ENCODE results near the gene FBXO42. TPM values are rescaled to one million over a fixed set of nuclear protein-coding genes. Genes with fewer than 3 reads are reported as not detected.

The FBXO42 gene
- total and polyA plus RNA-seq, 9 of the 15 experiments (the other 6 are each of a cell fraction or from before 2014, with no cell fraction given), result 7.2 to 24.8 (median 17.4) TPM

DNA sequence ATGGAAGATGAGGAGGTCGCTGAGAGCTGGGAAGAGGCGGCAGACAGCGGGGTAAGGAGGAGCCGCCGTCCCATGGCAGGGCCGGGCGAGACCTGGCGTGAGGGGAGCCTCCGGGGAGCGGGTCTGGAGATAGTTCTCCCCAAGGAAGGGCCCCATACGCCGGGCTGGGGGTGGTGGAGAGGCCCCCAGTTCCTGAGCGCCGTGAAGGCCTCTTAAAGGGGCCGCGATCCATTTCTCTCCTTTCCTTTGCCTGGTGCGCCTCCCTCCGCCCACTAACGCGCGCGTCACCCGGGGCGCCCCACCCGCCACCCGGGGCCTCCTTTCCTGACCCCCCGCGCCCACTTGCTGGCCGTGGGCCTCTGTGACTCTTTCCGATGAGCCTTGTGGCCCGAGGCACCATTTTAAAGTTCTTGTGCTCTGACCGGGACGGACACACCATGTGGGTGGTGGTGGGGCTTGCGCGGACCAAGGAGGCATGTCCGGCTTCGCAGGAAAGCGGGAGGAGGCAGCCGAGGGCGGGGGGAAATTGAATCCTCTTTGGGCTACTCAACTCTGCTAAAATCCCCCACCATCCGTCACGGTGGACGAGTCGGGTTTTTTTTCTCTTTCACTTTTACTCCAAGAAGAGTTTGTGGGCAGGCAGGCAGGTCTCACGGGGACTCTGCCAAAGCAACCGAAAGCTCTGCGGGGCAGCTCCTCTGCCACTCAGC lies 15.1 kb upstream of the FBXO42 start (continued):
- TF ChIP-seq, protein P1, sequence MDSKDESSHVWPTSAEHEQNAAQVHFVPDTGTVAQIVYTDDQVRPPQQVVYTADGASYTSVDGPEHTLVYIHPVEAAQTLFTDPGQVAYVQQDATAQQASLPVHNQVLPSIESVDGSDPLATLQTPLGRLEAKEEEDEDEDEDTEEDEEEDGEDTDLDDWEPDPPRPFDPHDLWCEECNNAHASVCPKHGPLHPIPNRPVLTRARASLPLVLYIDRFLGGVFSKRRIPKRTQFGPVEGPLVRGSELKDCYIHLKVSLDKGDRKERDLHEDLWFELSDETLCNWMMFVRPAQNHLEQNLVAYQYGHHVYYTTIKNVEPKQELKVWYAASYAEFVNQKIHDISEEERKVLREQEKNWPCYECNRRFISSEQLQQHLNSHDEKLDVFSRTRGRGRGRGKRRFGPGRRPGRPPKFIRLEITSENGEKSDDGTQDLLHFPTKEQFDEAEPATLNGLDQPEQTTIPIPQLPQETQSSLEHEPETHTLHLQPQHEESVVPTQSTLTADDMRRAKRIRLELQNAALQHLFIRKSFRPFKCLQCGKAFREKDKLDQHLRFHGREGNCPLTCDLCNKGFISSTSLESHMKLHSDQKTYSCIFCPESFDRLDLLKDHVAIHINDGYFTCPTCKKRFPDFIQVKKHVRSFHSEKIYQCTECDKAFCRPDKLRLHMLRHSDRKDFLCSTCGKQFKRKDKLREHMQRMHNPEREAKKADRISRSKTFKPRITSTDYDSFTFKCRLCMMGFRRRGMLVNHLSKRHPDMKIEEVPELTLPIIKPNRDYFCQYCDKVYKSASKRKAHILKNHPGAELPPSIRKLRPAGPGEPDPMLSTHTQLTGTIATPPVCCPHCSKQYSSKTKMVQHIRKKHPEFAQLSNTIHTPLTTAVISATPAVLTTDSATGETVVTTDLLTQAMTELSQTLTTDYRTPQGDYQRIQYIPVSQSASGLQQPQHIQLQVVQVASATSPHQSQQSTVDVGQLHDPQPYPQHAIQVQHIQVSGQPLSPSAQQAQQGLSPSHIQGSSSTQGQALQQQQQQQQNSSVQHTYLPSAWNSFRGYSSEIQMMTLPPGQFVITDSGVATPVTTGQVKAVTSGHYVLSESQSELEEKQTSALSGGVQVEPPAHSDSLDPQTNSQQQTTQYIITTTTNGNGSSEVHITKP (IDR thresholded peaks at IDR 0.05; ENCODE audit: partially characterized antibody), result peak; percentile 90
- no peak for TF ChIP-seq BMI1 (IDR thresholded peaks at IDR 0.05; ENCODE audit: low read length)
- TF ChIP-seq CC2D1A (IDR thresholded peaks at IDR 0.05), result peak; percentile 41; the same call in 1 of the 2 replicates
- no peak; the same call in 1 of the 2 replicates for TF ChIP-seq CTBP1 (IDR thresholded peaks at IDR 0.05; ENCODE audit: borderline replicate concordance)
- no peak for TF ChIP-seq RBM39 (optimal IDR thresholded peaks at IDR 0.05; ENCODE audit: low read depth, low read length)
- no peak for TF ChIP-seq HOXB6 (CRISPR knock-in tag; IDR thresholded peaks at IDR 0.05; ENCODE audit: borderline replicate concordance)
- TF ChIP-seq, protein P2, sequence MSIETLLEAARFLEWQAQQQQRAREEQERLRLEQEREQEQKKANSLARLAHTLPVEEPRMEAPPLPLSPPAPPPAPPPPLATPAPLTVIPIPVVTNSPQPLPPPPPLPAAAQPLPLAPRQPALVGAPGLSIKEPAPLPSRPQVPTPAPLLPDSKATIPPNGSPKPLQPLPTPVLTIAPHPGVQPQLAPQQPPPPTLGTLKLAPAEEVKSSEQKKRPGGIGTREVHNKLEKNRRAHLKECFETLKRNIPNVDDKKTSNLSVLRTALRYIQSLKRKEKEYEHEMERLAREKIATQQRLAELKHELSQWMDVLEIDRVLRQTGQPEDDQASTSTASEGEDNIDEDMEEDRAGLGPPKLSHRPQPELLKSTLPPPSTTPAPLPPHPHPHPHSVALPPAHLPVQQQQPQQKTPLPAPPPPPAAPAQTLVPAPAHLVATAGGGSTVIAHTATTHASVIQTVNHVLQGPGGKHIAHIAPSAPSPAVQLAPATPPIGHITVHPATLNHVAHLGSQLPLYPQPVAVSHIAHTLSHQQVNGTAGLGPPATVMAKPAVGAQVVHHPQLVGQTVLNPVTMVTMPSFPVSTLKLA (conservative IDR thresholded peaks at IDR 0.05), result peak; percentile 80 to 92; a peak in 3 of 4 replicates
- TF ChIP-seq PHB2 (IDR thresholded peaks at IDR 0.05; ENCODE audit: low read depth), result no peak
- TF ChIP-seq RBM15 (IDR thresholded peaks at IDR 0.05; ENCODE audit: insufficient read depth, low read length), result no peak
- no peak for TF ChIP-seq TAF15 (IDR thresholded peaks at IDR 0.05; ENCODE audit: low read depth, low read length)
- peak; percentile 56; the same call in 1 of the 2 replicates for TF ChIP-seq GTF2E2 (tag; IDR thresholded peaks at IDR 0.05)
- TF ChIP-seq, protein P3, sequence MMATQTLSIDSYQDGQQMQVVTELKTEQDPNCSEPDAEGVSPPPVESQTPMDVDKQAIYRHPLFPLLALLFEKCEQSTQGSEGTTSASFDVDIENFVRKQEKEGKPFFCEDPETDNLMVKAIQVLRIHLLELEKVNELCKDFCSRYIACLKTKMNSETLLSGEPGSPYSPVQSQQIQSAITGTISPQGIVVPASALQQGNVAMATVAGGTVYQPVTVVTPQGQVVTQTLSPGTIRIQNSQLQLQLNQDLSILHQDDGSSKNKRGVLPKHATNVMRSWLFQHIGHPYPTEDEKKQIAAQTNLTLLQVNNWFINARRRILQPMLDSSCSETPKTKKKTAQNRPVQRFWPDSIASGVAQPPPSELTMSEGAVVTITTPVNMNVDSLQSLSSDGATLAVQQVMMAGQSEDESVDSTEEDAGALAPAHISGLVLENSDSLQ (IDR thresholded peaks at IDR 0.05), result peak; percentile 57; the same call in 1 of the 2 replicates
- TF ChIP-seq, protein P4, sequence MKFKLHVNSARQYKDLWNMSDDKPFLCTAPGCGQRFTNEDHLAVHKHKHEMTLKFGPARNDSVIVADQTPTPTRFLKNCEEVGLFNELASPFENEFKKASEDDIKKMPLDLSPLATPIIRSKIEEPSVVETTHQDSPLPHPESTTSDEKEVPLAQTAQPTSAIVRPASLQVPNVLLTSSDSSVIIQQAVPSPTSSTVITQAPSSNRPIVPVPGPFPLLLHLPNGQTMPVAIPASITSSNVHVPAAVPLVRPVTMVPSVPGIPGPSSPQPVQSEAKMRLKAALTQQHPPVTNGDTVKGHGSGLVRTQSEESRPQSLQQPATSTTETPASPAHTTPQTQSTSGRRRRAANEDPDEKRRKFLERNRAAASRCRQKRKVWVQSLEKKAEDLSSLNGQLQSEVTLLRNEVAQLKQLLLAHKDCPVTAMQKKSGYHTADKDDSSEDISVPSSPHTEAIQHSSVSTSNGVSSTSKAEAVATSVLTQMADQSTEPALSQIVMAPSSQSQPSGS (CRISPR knock-in tag; IDR thresholded peaks at IDR 0.05), result no peak
- TF ChIP-seq TEAD2 (tag; IDR thresholded peaks at IDR 0.05), result no peak
- no peak for TF ChIP-seq SETDB1 (IDR thresholded peaks at IDR 0.05; ENCODE audit: low read length)
- peak; percentile 54 for TF ChIP-seq RBM22 (IDR thresholded peaks at IDR 0.05; ENCODE audit: low read depth, low read length, poor library complexity, severe bottlenecking)
- TF ChIP-seq CCAR2 (IDR thresholded peaks at IDR 0.05; ENCODE audit: low read depth, low read length), result no peak
- no peak for TF ChIP-seq ZNF57 (CRISPR knock-in tag; IDR thresholded peaks at IDR 0.05)

Measured in K562 (cell line).